ENCODE results near the gene KRTAP20-3. TPM values are rescaled to one million over a fixed set of nuclear protein-coding genes. Genes with fewer than 3 reads are reported as not detected.

The KRTAP20-3 gene
- total and polyA plus RNA-seq, 2 donors (not counting 3 experiments of a cell fraction or from before 2014, with no cell fraction given): not detected

GRCh38 chr21:30615199-30615598 lies 27.5 kb upstream of the KRTAP20-3 start:
- intact Hi-C loops (cut with micrococcal nuclease) (no loop called here), dilution Hi-C loops (cut with MboI; ENCODE audit: extremely low pct_ligation_motif_present, low sequenced_read_pairs) (no loop called here)
- CTCF ChIA-PET: no interaction called here
- Histone ChIP-seq H3K79me2 (ENCODE audit: control insufficient read depth, insufficient read depth, low read length) (no peaks in the 10 kb centered on the region), H4K20me1 (replicated peaks; ENCODE audit: control insufficient read depth, extremely low read depth, insufficient read depth, low read length) (no peaks in the 10 kb centered on the region), H3K4me3 (replicated peaks in 1 of 3; ENCODE audit: insufficient read depth in 1 of 3, low read depth in 1 of 3, low read length in 3 of 3) (no peak overlapping the region), H2AFZ (ENCODE audit: low read depth, low read length) (no peak overlapping the region), H3K27ac (ENCODE audit: insufficient read depth, low read depth, low read length) (no peak overlapping the region), H3K9me3 (replicated peaks; ENCODE audit: control insufficient read depth, insufficient read depth, low read length) (peaks cover 4% of the 10 kb centered on the region), H3K27me3 (ENCODE audit: control insufficient read depth in 2 of 2, insufficient read depth in 2 of 2, low read length in 2 of 2) (no peaks in the 10 kb centered on the region), H3K9ac (replicated peaks; ENCODE audit: extremely low read depth, insufficient read depth, low read length) (no peak overlapping the region), H3K4me2 (ENCODE audit: insufficient read depth, low read length) (no peak overlapping the region), H3K4me1 (ENCODE audit: control insufficient read depth, extremely low read depth, insufficient read depth, low read length) (no peaks in the 10 kb centered on the region), H3K36me3 (ENCODE audit: control insufficient read depth in 2 of 2, extremely low read depth in 1 of 2, insufficient read depth in 2 of 2, low read length in 2 of 2) (no peaks in the 10 kb centered on the region), H3K9me1 (replicated peaks; ENCODE audit: control insufficient read depth, extremely low read depth, insufficient read depth, low read length) (no peaks in the 10 kb centered on the region)
- POLR2A ChIA-PET: no interaction called here
- TF ChIP-seq EZH2 (IDR thresholded peaks at IDR 0.05; ENCODE audit: borderline replicate concordance, low read depth, low read length, severe bottlenecking): no peak
- TF ChIP-seq POLR2A (IDR thresholded peaks at IDR 0.05; ENCODE audit: low read depth, low read length): no peak
- TF ChIP-seq GATA2 (IDR thresholded peaks at IDR 0.05; ENCODE audit: insufficient read depth, insufficient read length, low read depth, low read length): no peak
- no peak for TF ChIP-seq MAX (IDR thresholded peaks at IDR 0.05; ENCODE audit: insufficient read depth, insufficient read length)
- no peak for TF ChIP-seq CTCF (IDR thresholded peaks at IDR 0.05; ENCODE audit: extremely low read depth in 1 of 2, insufficient read depth in 1 of 2, low read depth in 1 of 2, low read length in 2 of 2)
- DNase-seq (ENCODE audit: low read depth, low spot score): no peak
- no TSS peak for BruUV-seq (replicated peaks)
- FAIRE-seq: no peak

GRCh38 chr21:30616125-30616524 lies 26.5 kb upstream of the KRTAP20-3 start, which contains the start of gene KRTAP20-1:
KRTAP20-1 (plus strand) TSS chr21:30616425; CDS start chr21:30616455, 30 bp downstream.
- no peak within 1 kb of the TSS for H3K9ac ChIP-seq (replicated peaks; ENCODE audit: extremely low read depth, insufficient read depth, low read length)
- BruUV-seq (replicated peaks): no TSS peak
- no peaks in the 10 kb centered on the region for H3K4me1 ChIP-seq (ENCODE audit: control insufficient read depth, extremely low read depth, insufficient read depth, low read length)
- no peaks in the 10 kb centered on the region for H3K79me2 ChIP-seq (ENCODE audit: control insufficient read depth, insufficient read depth, low read length)
- no peak within 1 kb of the TSS for H3K4me3 ChIP-seq (replicated peaks in 1 of 3; ENCODE audit: insufficient read depth in 1 of 3, low read depth in 1 of 3, low read length in 3 of 3)
- H3K36me3 ChIP-seq (ENCODE audit: control insufficient read depth in 2 of 2, extremely low read depth in 1 of 2, insufficient read depth in 2 of 2, low read length in 2 of 2): no peaks in the 10 kb centered on the region
- peaks cover 6% of the 10 kb centered on the region for H3K9me3 ChIP-seq (replicated peaks; ENCODE audit: control insufficient read depth, insufficient read depth, low read length)
- dilution Hi-C loops (cut with MboI; ENCODE audit: extremely low pct_ligation_motif_present, low sequenced_read_pairs) (no loop called here), intact Hi-C loops (cut with micrococcal nuclease) (no loop called here)
- no peaks in the 10 kb centered on the region for H4K20me1 ChIP-seq (replicated peaks; ENCODE audit: control insufficient read depth, extremely low read depth, insufficient read depth, low read length)
- no peak within 1 kb of the TSS for H3K27ac ChIP-seq (ENCODE audit: insufficient read depth, low read depth, low read length)
- H3K9me1 ChIP-seq (replicated peaks; ENCODE audit: control insufficient read depth, extremely low read depth, insufficient read depth, low read length): no peaks in the 10 kb centered on the region
- no peak for TF ChIP-seq MAX (IDR thresholded peaks at IDR 0.05; ENCODE audit: insufficient read depth, insufficient read length)
- TF ChIP-seq POLR2A (IDR thresholded peaks at IDR 0.05; ENCODE audit: low read depth, low read length): no peak
- TF ChIP-seq FOS (IDR thresholded peaks at IDR 0.05; ENCODE audit: borderline replicate concordance, insufficient read depth, low read length): no peak
- no peak for TF ChIP-seq JUN (IDR thresholded peaks at IDR 0.05; ENCODE audit: borderline replicate concordance, insufficient read depth, insufficient read length, low read depth)
- TF ChIP-seq MYC (IDR thresholded peaks at IDR 0.05; ENCODE audit: low read depth, low read length): no peak
- no peak within 1 kb of the TSS for H2AFZ ChIP-seq (ENCODE audit: low read depth, low read length)
- ChIA-PET CTCF (no interaction called here), POLR2A (no interaction called here)
- no peak for FAIRE-seq
- no peak within 1 kb of the TSS for H3K4me2 ChIP-seq (ENCODE audit: insufficient read depth, low read length)
- H3K27me3 ChIP-seq (ENCODE audit: control insufficient read depth in 2 of 2, insufficient read depth in 2 of 2, low read length in 2 of 2): no peaks in the 10 kb centered on the region
- DNase-seq (ENCODE audit: low read depth, low spot score): no peak
